Umbilical cord (tissue), 2 donors: ENCODE data around the gene C3orf85. TPM values are rescaled to one million over a fixed set of nuclear protein-coding genes. Genes with fewer than 3 reads are reported as not detected.

ENCODE experiments used
- DNase-seq: peaks from one replicate; pipeline ENCODE4 v3.0.0-alpha.2; 2015; ENCODE audit warnings: low spot score
- total RNA-seq: library from RNA; depleted of rRNA; stranded (reverse); fragments of >200 nt; gene quantifications from one replicate; pipeline ENCODE4 v1.2.3, GENCODE V29; 2014; ENCODE audit warnings: low replicate concordance; ENCODE audit not compliant: insufficient read depth

The C3orf85 gene
- total RNA-seq, 1 donor from 2014 or later, result 2.6 TPM

- no peak for DNase-seq
These were observed 15.8 kb downstream of the C3orf85 start for GRCh38 chr3:109152320-109152719.

- no peak for DNase-seq
These were observed 18.5 kb downstream of the C3orf85 start for GRCh38 chr3:109154979-109155378.

GRCh38 chr3:109155828-109156227 lies 19.3 kb downstream of the C3orf85 start:
- no peak for DNase-seq

GRCh38 chr3:109161487-109162123 lies 25.1 kb downstream of the C3orf85 start:
- no peak for DNase-seq

GRCh38 chr3:109165905-109166304 lies 29.4 kb downstream of the C3orf85 start:
- DNase-seq, result no peak

DNA sequence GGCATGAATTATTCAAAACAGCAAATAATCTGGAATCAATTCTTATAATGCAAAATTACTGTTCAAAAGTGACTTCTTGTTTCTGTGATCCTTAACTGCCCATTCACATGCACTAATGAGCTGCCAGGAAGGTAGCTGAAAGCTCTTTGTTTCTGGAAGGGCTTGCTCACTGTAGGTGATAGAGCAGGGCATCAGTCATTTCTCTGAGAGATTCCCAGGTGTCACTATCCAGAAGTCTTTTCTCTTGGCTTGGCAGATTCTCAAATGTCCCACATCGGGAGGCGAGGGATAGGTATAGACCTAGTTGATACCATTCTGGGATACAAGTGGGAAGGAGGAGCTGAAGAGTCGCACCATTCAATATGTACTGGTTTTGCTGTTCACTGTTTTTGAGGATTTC lies 35.0 kb downstream of the C3orf85 start:
- no peak for DNase-seq

DNA sequence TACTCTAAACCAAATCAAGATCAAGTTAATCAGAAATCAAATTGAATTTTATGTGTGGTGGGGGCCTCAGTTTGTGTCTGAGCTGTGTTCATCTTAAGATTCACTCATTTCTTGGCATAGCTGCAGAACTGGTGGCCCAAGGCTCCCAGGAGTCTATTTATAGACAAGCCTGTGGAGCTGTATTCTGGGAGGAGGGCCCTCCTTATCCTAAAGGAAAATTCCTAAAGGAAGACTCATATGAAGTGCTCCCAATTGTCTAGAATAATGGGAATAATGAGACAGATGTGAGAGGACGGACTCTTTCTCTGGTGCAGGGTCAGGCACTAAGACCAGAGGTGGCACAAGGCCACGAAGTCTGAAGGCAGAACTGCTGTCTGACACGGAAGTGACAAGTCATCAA lies 38.9 kb downstream of the C3orf85 start:
- no peak for DNase-seq

- DNase-seq, result no peak
These were observed 40.2 kb downstream of the C3orf85 start for GRCh38 chr3:109176726-109177125.

- DNase-seq, result no peak
These were observed 41.4 kb downstream of the C3orf85 start for GRCh38 chr3:109177908-109178307.

DNA sequence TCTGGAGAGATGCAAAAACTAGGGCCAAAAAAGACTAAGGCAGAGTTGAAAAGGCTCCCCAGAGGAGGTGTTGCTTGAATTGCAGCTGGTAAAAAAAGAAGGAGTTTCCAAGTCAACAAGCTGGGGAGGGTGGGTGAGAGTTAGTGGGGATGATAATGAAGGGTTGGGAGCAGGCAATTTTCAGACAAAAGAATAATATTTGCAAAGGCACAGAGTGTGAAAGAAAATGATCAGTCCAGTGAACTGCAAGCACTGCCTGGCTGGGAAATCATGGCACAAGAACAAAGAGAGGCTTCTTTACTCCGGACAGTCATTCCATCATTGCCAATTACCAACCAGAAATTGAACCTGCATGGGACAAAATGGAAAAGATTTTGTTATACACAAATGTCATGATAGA lies 42.2 kb downstream of the C3orf85 start:
- DNase-seq, result no peak

DNA sequence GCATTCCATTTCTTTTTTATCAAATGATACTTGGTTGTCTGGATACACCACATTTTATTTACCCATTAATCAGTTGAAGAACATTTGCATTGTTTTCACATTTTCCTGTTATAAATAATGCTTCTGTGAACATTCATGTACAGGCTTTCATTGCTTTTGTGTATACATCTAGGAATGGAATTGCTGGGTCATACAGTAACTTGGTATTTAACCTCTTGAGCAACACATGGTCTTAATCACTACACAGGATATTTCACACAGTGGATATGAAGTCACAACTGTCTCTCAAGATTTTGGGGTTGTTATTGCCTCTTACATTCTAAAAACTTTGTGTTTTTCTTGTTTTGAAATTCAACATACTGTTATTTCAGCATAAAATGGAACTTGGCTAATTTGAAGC lies 48.2 kb downstream of the C3orf85 start:
- DNase-seq, result no peak

GRCh38 chr3:109187390-109187789 lies 50.9 kb downstream of the C3orf85 start:
- no peak for DNase-seq

DNA sequence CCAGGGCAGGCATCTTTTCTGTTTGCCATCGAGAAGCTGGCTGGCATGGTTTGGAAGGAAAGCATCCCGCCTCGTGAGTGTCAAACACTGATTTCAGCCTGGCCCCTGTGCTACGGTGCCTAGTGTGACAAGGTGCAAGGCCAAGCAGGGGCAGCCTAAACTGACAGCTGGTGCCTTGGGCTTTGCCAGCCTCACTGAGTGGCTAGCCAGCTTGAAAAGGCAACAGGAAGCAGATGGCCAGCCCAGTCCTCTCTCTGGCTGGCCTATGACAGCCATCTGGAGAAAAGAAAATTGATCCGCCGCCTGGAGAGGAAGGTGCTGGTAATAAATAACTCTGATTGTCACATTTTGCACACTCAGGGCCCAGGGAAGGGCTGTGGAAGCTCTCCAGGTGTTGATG lies 52.2 kb downstream of the C3orf85 start:
- DNase-seq, result no peak

DNA sequence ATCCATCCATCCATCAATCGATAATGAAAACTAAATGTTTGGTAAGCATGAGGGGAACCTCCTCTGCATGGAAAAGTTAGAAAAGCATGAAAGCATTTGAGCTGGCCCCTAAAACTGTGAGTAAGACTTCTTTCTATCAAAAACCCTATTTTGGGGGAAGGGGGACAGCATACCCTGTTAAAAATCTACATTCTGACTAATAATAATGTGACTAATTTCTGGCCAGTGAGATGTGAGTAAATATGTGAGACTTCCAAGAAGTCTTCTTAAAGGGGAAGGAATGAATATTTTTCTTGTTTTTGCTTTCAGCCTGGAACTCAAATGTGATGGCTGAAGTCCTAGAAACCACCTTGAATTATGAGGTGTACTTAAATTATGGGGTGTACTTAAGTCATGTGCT lies 54.9 kb downstream of the C3orf85 start:
- DNase-seq, result no peak

GRCh38 chr3:109195815-109196214 lies 59.3 kb downstream of the C3orf85 start:
- DNase-seq, result no peak

Other genes starting within 250 kb of the C3orf85 start
- not detected for gene GUCA1C, start 182.8 kb upstream of the C3orf85 start, total RNA-seq
- 2.4 TPM for gene MORC1, start 18.6 kb upstream of the C3orf85 start, total RNA-seq
- gene DPPA2, start 179.8 kb downstream of the C3orf85 start, total RNA-seq, result not detected
- 7.5 TPM for gene DPPA4, start 200.8 kb downstream of the C3orf85 start, total RNA-seq